NCI-H1417 treated with DMSO at 0.1 percent for 48 hours (cell line): Measurements from ENCODE around the gene SFTPB.
"Not testable (repeated sequence)": the region's sequence is repeated elsewhere in the genome, so short reads cannot be mapped to it uniquely, and the experiment has no call there.

ENCODE experiments used
- DNase-seq: peaks from one replicate; lab custom pipeline; 2025; lab: John Stamatoyannopoulos, UW

The SFTPB gene

GRCh38 chr2:85668009-85668856 lies at the start of gene SFTPB:
TSS of gene SFTPB (minus strand) at chr2:85668199. CDS start at chr2:85668183, 16 bp downstream.
- no peak for DNase-seq

- DNase-seq = no peak
These were observed 49.5 kb upstream of the SFTPB start for GRCh38 chr2:85717308-85718008.

GRCh38 chr2:85716346-85716914 lies 48.4 kb upstream of the SFTPB start:
- DNase-seq = no peak

- DNase-seq = no peak
These were observed 46.8 kb upstream of the SFTPB start for GRCh38 chr2:85714841-85715240.

- DNase-seq = not testable (repeated sequence)
These were observed 46.4 kb upstream of the SFTPB start for GRCh38 chr2:85714421-85714820.

- no peak for DNase-seq
These were observed 45.8 kb upstream of the SFTPB start for GRCh38 chr2:85713836-85714235.

- DNase-seq = no peak
These were observed 45.0 kb upstream of the SFTPB start for GRCh38 chr2:85712849-85713612.

- no peak for DNase-seq
These were observed 44.3 kb upstream of the SFTPB start for GRCh38 chr2:85712336-85712735.

GRCh38 chr2:85711578-85712060 lies 43.6 kb upstream of the SFTPB start:
- DNase-seq = no peak

GRCh38 chr2:85710687-85711577 lies 42.9 kb upstream of the SFTPB start:
- DNase-seq = no peak

- DNase-seq = no peak
These were observed 41.4 kb upstream of the SFTPB start for GRCh38 chr2:85709401-85709811.

GRCh38 chr2:85708641-85709040 lies 40.6 kb upstream of the SFTPB start:
- DNase-seq = no peak

GRCh38 chr2:85707304-85707703 lies 39.3 kb upstream of the SFTPB start:
- DNase-seq = peak; percentile 23

- DNase-seq = no peak
These were observed 38.7 kb upstream of the SFTPB start for GRCh38 chr2:85706599-85707296.

GRCh38 chr2:85706063-85706462 lies 38.1 kb upstream of the SFTPB start:
- DNase-seq = no peak

GRCh38 chr2:85705680-85706039 lies 37.7 kb upstream of the SFTPB start:
- no peak for DNase-seq

GRCh38 chr2:85704800-85705679 lies 37.0 kb upstream of the SFTPB start:
- DNase-seq = no peak

GRCh38 chr2:85704038-85704437 lies 36.0 kb upstream of the SFTPB start:
- no peak for DNase-seq

GRCh38 chr2:85703329-85703728 lies 35.3 kb upstream of the SFTPB start:
- DNase-seq = no peak
